K562 (cell line): Measurements from ENCODE around the gene CBX8. TPM values are rescaled to one million over a fixed set of nuclear protein-coding genes. Genes with fewer than 3 reads are reported as not detected.

ENCODE experiments used
- ATAC-seq: fragments of 200-7000 bp; cut with Tn5 transposase; 3 replicates; pipeline ENCODE4 v1.9.1; 2020; ENCODE audit warnings: moderate library complexity
- BruUV-seq: library from RNA; stranded (reverse); fragments of 400-500 nt; replicated peaks from 2 replicates; lab custom pipeline; 2021; lab: Mats Ljungman, UMichigan
- CTCF ChIA-PET: fragments of 300-600 bp; formaldehyde crosslinking; extraction: SDS; loops from one replicate; lab custom pipeline; 2021; ENCODE audit warnings: low intra/inter-chr PET ratio; lab: Yijun Ruan, JAX
- POLR2A ChIA-PET: fragments of 300-600, 350-650 bp; sonication (Branson Sonifier 250); formaldehyde crosslinking; extraction: SDS; loops from one replicate; lab custom pipeline; 2021; ENCODE audit warnings: antibody characterized with exemption, inconsistent platforms; lab: Yijun Ruan, JAX
- DNase-seq, 4 experiments: peaks; one replicate each; pipeline versions ENCODE4 v3.0.0 to v3.0.0-alpha.2; 2011 to 2018; ENCODE audit warnings: low spot score in 3 of 4, mixed read lengths in 3 of 4; ENCODE audit errors: extremely low read depth in 1 of 4
- FAIRE-seq: peaks from 2 replicates; lab custom pipeline; 2011; peaks lifted over from hg19 to GRCh38; lab: Jason Lieb, UNC
- H2AFZ ChIP-seq: 2 replicates; pipeline ENCODE4 v1.6.0; 2011; ENCODE audit warnings: low read depth, low read length, control low read depth, inconsistent platforms
- H3K27ac ChIP-seq: fragments of 200-600 bp; 3 replicates; pipeline ENCODE4 v1.8.0; 2011; ENCODE audit warnings: low read depth, mild to moderate bottlenecking, control low read depth, inconsistent platforms, low read length, moderate library complexity, mixed read lengths; ENCODE audit errors: extremely low read depth
- H3K27me3 ChIP-seq, 2 experiments: fragments of 300-600 bp in 1 of 2; 2 replicates in 1 of 2; 3 replicates in 1 of 2; pipeline versions ENCODE4 v1.6.0 to v1.8.0; 2011; ENCODE audit warnings: inconsistent platforms in 2 of 2, low read length in 2 of 2, mild to moderate bottlenecking in 1 of 2, mixed read lengths in 1 of 2, moderate library complexity in 1 of 2; ENCODE audit not compliant: control insufficient read depth in 2 of 2, insufficient read depth in 2 of 2
- H3K36me3 ChIP-seq: fragments of 300-600 bp; 3 replicates; pipeline ENCODE4 v1.8.0; 2011; ENCODE audit warnings: mild to moderate bottlenecking, low read length, inconsistent platforms; ENCODE audit not compliant: control insufficient read depth, insufficient read depth
- H3K4me1 ChIP-seq, 2 experiments: fragments of 200-600 bp in 1 of 2; replicated peaks in 1 of 2; 2 replicates in 1 of 2; 3 replicates in 1 of 2; pipeline versions ENCODE4 v1.5.1 to v1.8.0; 2011; ENCODE audit warnings: inconsistent platforms in 2 of 2, low read length in 2 of 2, mild to moderate bottlenecking in 1 of 2, mixed read lengths in 1 of 2, moderate library complexity in 1 of 2; ENCODE audit not compliant: control insufficient read depth in 2 of 2, insufficient read depth in 2 of 2
- H3K4me2 ChIP-seq: 2 replicates; pipeline ENCODE4 v1.6.1; 2011; ENCODE audit warnings: low read length, control low read depth, inconsistent platforms, mixed read lengths; ENCODE audit not compliant: insufficient read depth
- H3K4me3 ChIP-seq: fragments of 200-600 bp; sonication (generic), shearing (Covaris generic); 2 replicates; pipeline ENCODE4 v1.5.1; 2016; ENCODE audit warnings: control low read depth, inconsistent platforms
- H3K79me2 ChIP-seq: fragments of 200-600 bp; 3 replicates; pipeline ENCODE4 v1.8.0; 2011; ENCODE audit warnings: low read length, inconsistent platforms; ENCODE audit not compliant: control insufficient read depth, insufficient read depth
- H3K9ac ChIP-seq, 2 experiments: 2 replicates each; pipeline versions ENCODE4 v1.6.0 to v1.6.1; 2011; ENCODE audit warnings: low read depth in 2 of 2, low read length in 2 of 2, control low read depth in 1 of 2, inconsistent platforms in 1 of 2, mild to moderate bottlenecking in 1 of 2, mixed read lengths in 1 of 2; ENCODE audit not compliant: insufficient read depth in 1 of 2
- H3K9me1 ChIP-seq: one replicate; pipeline ENCODE4 v1.6.0; 2011; ENCODE audit warnings: inconsistent platforms, mild to moderate bottlenecking, low read length, moderate library complexity; ENCODE audit not compliant: control insufficient read depth, insufficient read depth
- H3K9me3 ChIP-seq: replicated peaks from 2 replicates; pipeline ENCODE4 v1.5.1; 2011; ENCODE audit warnings: low read depth, low read length, inconsistent platforms; ENCODE audit not compliant: control insufficient read depth, insufficient read depth
- H4K20me1 ChIP-seq: replicated peaks from 2 replicates; pipeline ENCODE4 v1.6.1; 2011; ENCODE audit warnings: low read length, inconsistent platforms, mixed read lengths; ENCODE audit not compliant: control insufficient read depth, insufficient read depth
- CBFA2T3 ChIP-seq: fragments of 450-650 bp; IDR thresholded peaks from 2 replicates; pipeline ENCODE4 v1.6.1; 2017
- CHD4 ChIP-seq: fragments of 200-600 bp; sonication (generic); IDR thresholded peaks from 3 replicates; pipeline ENCODE4 v1.6.1; 2012; ENCODE audit warnings: low read depth, mild to moderate bottlenecking, mixed read lengths, low read length, inconsistent platforms; ENCODE audit not compliant: insufficient read depth, insufficient replicate concordance, poor library complexity, severe bottlenecking
- LCOR ChIP-seq: sonication (generic); formaldehyde crosslinking; IDR thresholded peaks from 2 replicates; pipeline ENCODE4 v1.8.0; 2022; ENCODE audit warnings: mild to moderate bottlenecking, missing genetic modification reagents
- MIER1 ChIP-seq: fragments of 450-650 bp; IDR thresholded peaks from 2 replicates; pipeline ENCODE4 v1.6.1; 2016; ENCODE audit warnings: antibody characterized with exemption, mild to moderate bottlenecking, low read depth
- MYC ChIP-seq, 2 experiments: fragments of 250-450 bp in 1 of 2; sonication (Bioruptor Pico) in 1 of 2; IDR thresholded peaks; 2 replicates each; pipeline versions ENCODE4 v1.5.1 to v1.6.1; 2012 to 2021; ENCODE audit warnings: low read depth in 2 of 2, borderline replicate concordance in 1 of 2, improper control_type of control experiment in 1 of 2, low read length in 1 of 2, mild to moderate bottlenecking in 1 of 2, moderate library complexity in 1 of 2
- NR2C2 ChIP-seq, 2 experiments: fragments of 200-800 bp in 1 of 2; sonication (Bioruptor generic) in 1 of 2; sonication (generic) in 1 of 2; formaldehyde crosslinking in 1 of 2; IDR thresholded peaks; 2 replicates each; pipeline versions ENCODE4 v1.6.1 to v1.8.0; 2016 to 2022; ENCODE audit warnings: mild to moderate bottlenecking in 1 of 2, missing compliant biosample characterization in 1 of 2, missing genetic modification characterization in 1 of 2, missing genetic modification reagents in 1 of 2
- PURB ChIP-seq: sonication (generic); formaldehyde crosslinking; IDR thresholded peaks from 2 replicates; pipeline ENCODE4 v1.9.0; 2021; ENCODE audit warnings: low read depth, mild to moderate bottlenecking, missing genetic modification reagents
- RB1 ChIP-seq: fragments of 450-650 bp; IDR thresholded peaks from 2 replicates; pipeline ENCODE4 v1.6.1; 2017; ENCODE audit warnings: low read depth, mild to moderate bottlenecking
- TBL1XR1 ChIP-seq, 2 experiments: IDR thresholded peaks; 2 replicates each; pipeline ENCODE4 v1.6.1; 2012; ENCODE audit warnings: improper control_type of control experiment in 2 of 2, low read length in 2 of 2, mild to moderate bottlenecking in 1 of 2
- THRA ChIP-seq: fragments of 450-650 bp; IDR thresholded peaks from 2 replicates; pipeline ENCODE4 v1.6.1; 2017; ENCODE audit warnings: mild to moderate bottlenecking, moderate library complexity
- TRIM24 ChIP-seq, 2 experiments: fragments of 450-650 bp; IDR thresholded peaks; 2 replicates each; pipeline ENCODE4 v1.6.1; 2016
- ZBTB1 ChIP-seq: sonication (generic); formaldehyde crosslinking; IDR thresholded peaks from 2 replicates; pipeline ENCODE4 v1.8.1; 2023; ENCODE audit warnings: missing genetic modification reagents, low read depth, mild to moderate bottlenecking, borderline replicate concordance
- ZKSCAN3 ChIP-seq: fragments of 250-450 bp; sonication (Bioruptor Pico); IDR thresholded peaks from 2 replicates; pipeline ENCODE4 v1.4.0; 2020
- ZNF347 ChIP-seq: fragments of 450-650 bp; formaldehyde crosslinking; IDR thresholded peaks from 2 replicates; pipeline ENCODE4 v1.4.0; 2020; ENCODE audit warnings: low read depth, mild to moderate bottlenecking, moderate library complexity
- ZNF408 ChIP-seq: fragments of 250-450 bp; sonication (Bioruptor Pico); IDR thresholded peaks from 2 replicates; pipeline ENCODE4 v1.4.0; 2020; ENCODE audit warnings: low read depth, mild to moderate bottlenecking, moderate library complexity
- ZNF561 ChIP-seq: fragments of 450-650 bp; formaldehyde crosslinking; conservative IDR thresholded peaks from 2 replicates; pipeline ENCODE4 v1.4.0; 2020; ENCODE audit warnings: mild to moderate bottlenecking, moderate library complexity
- ZNF589 ChIP-seq: fragments of 200-800 bp; sonication (Bioruptor generic); IDR thresholded peaks from 2 replicates; pipeline ENCODE4 v1.6.1; 2016; ENCODE audit warnings: low read depth, missing genetic modification characterization, missing compliant biosample characterization
- ZNF76 ChIP-seq: fragments of 250-450 bp; sonication (Bioruptor Pico); IDR thresholded peaks from 2 replicates; pipeline ENCODE4 v1.4.0; 2020; ENCODE audit warnings: mild to moderate bottlenecking, moderate library complexity, borderline replicate concordance
- WGBS: fragments of 100-300 bp; shearing (Covaris generic); methylation state at CpG from one replicate; pipeline ENCODE4 v1.1.6; 2016; ENCODE audit warnings: low coverage, mixed read lengths; ENCODE audit not compliant: insufficient coverage; ENCODE audit errors: missing lambda C conversion rate; 5-methylcytosine and 5-hydroxymethylcytosine counted together
- in situ Hi-C: fragments of 300-500 bp; cut with MboI; formaldehyde crosslinking; loops from 4 replicates; pipeline ENCODE4 v1.15.0; 2018; ENCODE audit warnings: inconsistent platforms, mixed read lengths
- intact Hi-C: fragments of 100-400 bp; cut with micrococcal nuclease; formaldehyde crosslinking; loops from 2 replicates; pipeline ENCODE4 v1.14.2; 2022
- polyA plus RNA-seq, 8 experiments: library from polyadenylated mRNA; depleted of rRNA in 4 of 8; stranded (reverse) in 5 of 8; unstranded in 3 of 8; fragments of >200 nt; fragmentation: Nextera tagmentation in 2 of 8; fragmentation: Illumina TruSeq in 1 of 8; extraction: Ambion mirVana in 2 of 8; extraction: Trizol in 1 of 8; gene quantifications; 2 replicates each; pipeline versions ENCODE4 v1.2.1 to v1.2.3, GENCODE V29; 2011 to 2014; ENCODE audit warnings: inconsistent platforms in 1 of 8, missing spikeins in 1 of 8
- total RNA-seq, 7 experiments: library from RNA; depleted of rRNA in 6 of 7; stranded (reverse); fragments of >200 nt in 6 of 7; fragmentation: Illumina TruSeq in 2 of 7; extraction: Trizol in 2 of 7; gene quantifications; 2 replicates each; pipeline versions ENCODE4 v1.2.1 to v1.2.3, GENCODE V29; 2011 to 2021; ENCODE audit warnings: low replicate concordance in 1 of 7
- TF ChIP-seq, protein P1 (sequence below): sonication (generic); formaldehyde crosslinking; IDR thresholded peaks from 2 replicates; pipeline ENCODE4 v1.8.1; 2023; ENCODE audit warnings: mild to moderate bottlenecking, missing genetic modification reagents

CBX8 gene
- total and polyA plus RNA-seq, 9 of the 15 experiments (the other 6 are each of a cell fraction or from before 2014, with no cell fraction given), result 0.08 to 11.9 (median 2.6) TPM

GRCh38 chr17:79818026-79818758, 21.3 kb upstream of the CBX8 start:
- intact Hi-C loops (no loop called here), in situ Hi-C loops (no loop called here)
- H2AFZ ChIP-seq, result peak overlapping the region; percentile 17; the same call in 1 of the 2 replicates
- no peaks in the 10 kb centered on the region for H3K36me3 ChIP-seq
- H3K27ac ChIP-seq, result peak overlapping the region; percentile 16; the same call in 2 of the 3 replicates
- H3K9me3 ChIP-seq, result no peaks in the 10 kb centered on the region
- peak; percentile 55 for FAIRE-seq
- no peaks in the 10 kb centered on the region for H3K79me2 ChIP-seq
- H4K20me1 ChIP-seq, result no peaks in the 10 kb centered on the region
- H3K4me3 ChIP-seq, result no peak overlapping the region
- no peak overlapping the region; the same call in 1 of the 2 replicates for H3K4me2 ChIP-seq
- 44% methylated on average over 12 of the region's 12 CpGs for WGBS
- POLR2A ChIA-PET, result interaction anchor here (0.6 to 18.8 kb wide), 6 partner anchors 10 to 1201 kb away, joined by 3 to 386 read pairs (median 4); partner anchors contain the start of genes CBX4 and CBX8
- H3K4me1 ChIP-seq, result peaks cover 41 to 67% of the 10 kb centered on the region in 2 experiments
- no TSS peak for BruUV-seq
- CTCF ChIA-PET, result no interaction called here
- no peaks in the 10 kb centered on the region for H3K9me1 ChIP-seq
- no peaks in the 10 kb centered on the region for H3K27me3 ChIP-seq
- DNase-seq, result peak in 1 of 4 experiments; percentile 62
- ATAC-seq, result peak; percentile 73
- H3K9ac ChIP-seq, result peak overlapping the region; percentile 3 to 78; a peak in 2 of 4 replicates
- TF ChIP-seq CHD4 (no peak), RB1 (no peak), THRA (no peak), ZNF408 (CRISPR knock-in tag) (no peak), PURB (no peak), ZNF561 (CRISPR knock-in tag) (no peak), TRIM24 (IDR thresholded peaks at IDR 0.05) (no peak; a peak in 1 of 4 replicates), ZNF76 (CRISPR knock-in tag) (no peak), ZBTB1 (CRISPR knock-in tag) (no peak), ZNF589 (no peak), MYC (IDR thresholded peaks at IDR 0.05; ENCODE audit: low read depth, low read length) (peak; percentile 77; the same call in 1 of the 2 replicates), MYC (CRISPR knock-in tag; IDR thresholded peaks at IDR 0.05; ENCODE audit: borderline replicate concordance, low read depth) (no peak), MIER1 (no peak), TBL1XR1 (IDR thresholded peaks at IDR 0.05; ENCODE audit: low read length in 2 of 2) (no peak), LCOR (CRISPR knock-in tag) (no peak), ZNF347 (CRISPR knock-in tag) (no peak), ZKSCAN3 (no peak), NR2C2 (CRISPR knock-in tag; IDR thresholded peaks at IDR 0.05) (no peak), NR2C2 (tag; IDR thresholded peaks at IDR 0.05) (no peak), CBFA2T3 (peak; percentile 67)
- TF ChIP-seq, protein P1, sequence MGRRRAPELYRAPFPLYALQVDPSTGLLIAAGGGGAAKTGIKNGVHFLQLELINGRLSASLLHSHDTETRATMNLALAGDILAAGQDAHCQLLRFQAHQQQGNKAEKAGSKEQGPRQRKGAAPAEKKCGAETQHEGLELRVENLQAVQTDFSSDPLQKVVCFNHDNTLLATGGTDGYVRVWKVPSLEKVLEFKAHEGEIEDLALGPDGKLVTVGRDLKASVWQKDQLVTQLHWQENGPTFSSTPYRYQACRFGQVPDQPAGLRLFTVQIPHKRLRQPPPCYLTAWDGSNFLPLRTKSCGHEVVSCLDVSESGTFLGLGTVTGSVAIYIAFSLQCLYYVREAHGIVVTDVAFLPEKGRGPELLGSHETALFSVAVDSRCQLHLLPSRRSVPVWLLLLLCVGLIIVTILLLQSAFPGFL (CRISPR knock-in tag), result no peak
